Measurements from ENCODE around the gene RELN.

DNA sequence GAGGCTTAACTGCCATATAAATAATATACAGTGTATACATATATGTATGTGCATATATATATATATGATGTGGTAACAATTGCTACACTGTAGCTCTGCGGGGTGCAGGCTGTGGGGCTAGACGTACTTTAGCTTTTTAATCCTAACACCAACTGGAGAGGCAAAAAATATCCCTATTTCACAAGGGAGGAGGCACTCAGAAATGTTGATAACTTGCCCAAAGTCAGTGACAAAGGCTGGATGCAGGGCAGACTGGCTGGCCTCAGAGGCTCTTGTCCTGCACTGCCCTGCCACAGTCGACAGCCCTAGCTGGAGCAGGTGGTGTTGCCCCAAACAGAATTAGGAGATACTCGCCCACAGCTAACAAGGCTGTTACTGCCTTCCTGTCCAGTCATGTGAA is 1.5 kb upstream of the RELN start:
- TF ChIP-seq, protein P1, sequence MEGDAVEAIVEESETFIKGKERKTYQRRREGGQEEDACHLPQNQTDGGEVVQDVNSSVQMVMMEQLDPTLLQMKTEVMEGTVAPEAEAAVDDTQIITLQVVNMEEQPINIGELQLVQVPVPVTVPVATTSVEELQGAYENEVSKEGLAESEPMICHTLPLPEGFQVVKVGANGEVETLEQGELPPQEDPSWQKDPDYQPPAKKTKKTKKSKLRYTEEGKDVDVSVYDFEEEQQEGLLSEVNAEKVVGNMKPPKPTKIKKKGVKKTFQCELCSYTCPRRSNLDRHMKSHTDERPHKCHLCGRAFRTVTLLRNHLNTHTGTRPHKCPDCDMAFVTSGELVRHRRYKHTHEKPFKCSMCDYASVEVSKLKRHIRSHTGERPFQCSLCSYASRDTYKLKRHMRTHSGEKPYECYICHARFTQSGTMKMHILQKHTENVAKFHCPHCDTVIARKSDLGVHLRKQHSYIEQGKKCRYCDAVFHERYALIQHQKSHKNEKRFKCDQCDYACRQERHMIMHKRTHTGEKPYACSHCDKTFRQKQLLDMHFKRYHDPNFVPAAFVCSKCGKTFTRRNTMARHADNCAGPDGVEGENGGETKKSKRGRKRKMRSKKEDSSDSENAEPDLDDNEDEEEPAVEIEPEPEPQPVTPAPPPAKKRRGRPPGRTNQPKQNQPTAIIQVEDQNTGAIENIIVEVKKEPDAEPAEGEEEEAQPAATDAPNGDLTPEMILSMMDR (IDR thresholded peaks at IDR 0.05): no peak
- TF ChIP-seq, protein P2, sequence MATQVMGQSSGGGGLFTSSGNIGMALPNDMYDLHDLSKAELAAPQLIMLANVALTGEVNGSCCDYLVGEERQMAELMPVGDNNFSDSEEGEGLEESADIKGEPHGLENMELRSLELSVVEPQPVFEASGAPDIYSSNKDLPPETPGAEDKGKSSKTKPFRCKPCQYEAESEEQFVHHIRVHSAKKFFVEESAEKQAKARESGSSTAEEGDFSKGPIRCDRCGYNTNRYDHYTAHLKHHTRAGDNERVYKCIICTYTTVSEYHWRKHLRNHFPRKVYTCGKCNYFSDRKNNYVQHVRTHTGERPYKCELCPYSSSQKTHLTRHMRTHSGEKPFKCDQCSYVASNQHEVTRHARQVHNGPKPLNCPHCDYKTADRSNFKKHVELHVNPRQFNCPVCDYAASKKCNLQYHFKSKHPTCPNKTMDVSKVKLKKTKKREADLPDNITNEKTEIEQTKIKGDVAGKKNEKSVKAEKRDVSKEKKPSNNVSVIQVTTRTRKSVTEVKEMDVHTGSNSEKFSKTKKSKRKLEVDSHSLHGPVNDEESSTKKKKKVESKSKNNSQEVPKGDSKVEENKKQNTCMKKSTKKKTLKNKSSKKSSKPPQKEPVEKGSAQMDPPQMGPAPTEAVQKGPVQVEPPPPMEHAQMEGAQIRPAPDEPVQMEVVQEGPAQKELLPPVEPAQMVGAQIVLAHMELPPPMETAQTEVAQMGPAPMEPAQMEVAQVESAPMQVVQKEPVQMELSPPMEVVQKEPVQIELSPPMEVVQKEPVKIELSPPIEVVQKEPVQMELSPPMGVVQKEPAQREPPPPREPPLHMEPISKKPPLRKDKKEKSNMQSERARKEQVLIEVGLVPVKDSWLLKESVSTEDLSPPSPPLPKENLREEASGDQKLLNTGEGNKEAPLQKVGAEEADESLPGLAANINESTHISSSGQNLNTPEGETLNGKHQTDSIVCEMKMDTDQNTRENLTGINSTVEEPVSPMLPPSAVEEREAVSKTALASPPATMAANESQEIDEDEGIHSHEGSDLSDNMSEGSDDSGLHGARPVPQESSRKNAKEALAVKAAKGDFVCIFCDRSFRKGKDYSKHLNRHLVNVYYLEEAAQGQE (IDR thresholded peaks at IDR 0.05; ENCODE audit: insufficient read depth in 1 of 2, low read depth in 2 of 2, low read length in 1 of 2): no peak
- TF ChIP-seq SIN3A (IDR thresholded peaks at IDR 0.05; ENCODE audit: borderline replicate concordance, insufficient read depth, low read depth, low read length): no peak
- no peak for TF ChIP-seq POLR2AphosphoS5 (IDR thresholded peaks at IDR 0.05; ENCODE audit: low read depth, low read length)

All from Panc1 (cell line).